A549 (cell line): ENCODE results near the gene GIMAP1. TPM values are rescaled to one million over a fixed set of nuclear protein-coding genes. Genes with fewer than 3 reads are reported as not detected.

Experiments
- JUN ChIP-seq, 2 experiments: fragments of >200 bp; sonication (Bioruptor Twin); formaldehyde crosslinking; IDR thresholded peaks; 2 replicates in 1 of 2; 3 replicates in 1 of 2; pipeline ENCODE4 v1.6.1; 2016 to 2017
- polyA plus RNA-seq, 4 experiments: library from polyadenylated mRNA; depleted of rRNA in 3 of 4; stranded (reverse); fragments of >200 nt; fragmentation: RNase III in 1 of 4; extraction: RNeasy Plus Mini Kit Qiagen cat#74134 plus additional on column Dnase treatment in 1 of 4; gene quantifications; 2 replicates in 3 of 4; 3 replicates in 1 of 4; pipeline ENCODE4 v1.2.3, GENCODE V29; 2011 to 2017

The GIMAP1 gene
- polyA plus RNA-seq, 2 of the 4 experiments (the other 2 are of a cell fraction): not detected

- no peak for TF ChIP-seq JUN (IDR thresholded peaks at IDR 0.05)
Measured at GRCh38 chr7:150769768-150770167, 53.4 kb downstream of the GIMAP1 start (continued).

Other genes starting within 250 kb of the GIMAP1 start
- gene GIMAP7, start 201.7 kb upstream of the GIMAP1 start, polyA plus RNA-seq (2011; rRNA removed): not detected in 2 replicates
- gene GIMAP7, start 201.7 kb upstream of the GIMAP1 start, polyA plus RNA-seq (2017; fragmentation: RNase III; extraction: RNeasy Plus Mini Kit Qiagen cat#74134 plus additional on column Dnase treatment): not detected in 3 replicates
- not detected in 2 replicates for gene GIMAP4, start 149.2 kb upstream of the GIMAP1 start, polyA plus RNA-seq (2011; rRNA removed)
- gene GIMAP4, start 149.2 kb upstream of the GIMAP1 start, polyA plus RNA-seq (2017; fragmentation: RNase III; extraction: RNeasy Plus Mini Kit Qiagen cat#74134 plus additional on column Dnase treatment): not detected in 3 replicates
- not detected in 2 replicates for gene GIMAP6, start 84.2 kb upstream of the GIMAP1 start, polyA plus RNA-seq (2011; rRNA removed)
- gene GIMAP6, start 84.2 kb upstream of the GIMAP1 start, polyA plus RNA-seq (2017; fragmentation: RNase III; extraction: RNeasy Plus Mini Kit Qiagen cat#74134 plus additional on column Dnase treatment): not detected in 3 replicates
- gene GIMAP2, start 30.9 kb upstream of the GIMAP1 start, polyA plus RNA-seq (2011; rRNA removed): 0.12 and 0.14 TPM in 2 replicates
- 0.12 TPM in 1 of 3 replicates, not detected in the others for gene GIMAP2, start 30.9 kb upstream of the GIMAP1 start, polyA plus RNA-seq (2017; fragmentation: RNase III; extraction: RNeasy Plus Mini Kit Qiagen cat#74134 plus additional on column Dnase treatment)
- not detected in 2 replicates for gene GIMAP5, start 20.8 kb downstream of the GIMAP1 start, polyA plus RNA-seq (2011; rRNA removed)
- not detected in 3 replicates for gene GIMAP5, start 20.8 kb downstream of the GIMAP1 start, polyA plus RNA-seq (2017; fragmentation: RNase III; extraction: RNeasy Plus Mini Kit Qiagen cat#74134 plus additional on column Dnase treatment)
- gene TMEM176B, start 83.8 kb downstream of the GIMAP1 start, polyA plus RNA-seq (2011; rRNA removed): 0.10 and 0.26 TPM in 2 replicates
- gene TMEM176B, start 83.8 kb downstream of the GIMAP1 start, polyA plus RNA-seq (2017; fragmentation: RNase III; extraction: RNeasy Plus Mini Kit Qiagen cat#74134 plus additional on column Dnase treatment): not detected in 3 replicates
- 0.05 TPM in 1 of 2 replicates, not detected in the other for gene TMEM176A, start 84.2 kb downstream of the GIMAP1 start, polyA plus RNA-seq (2011; rRNA removed)
- gene TMEM176A, start 84.2 kb downstream of the GIMAP1 start, polyA plus RNA-seq (2017; fragmentation: RNase III; extraction: RNeasy Plus Mini Kit Qiagen cat#74134 plus additional on column Dnase treatment): not detected in 3 replicates
- not detected in 2 replicates for gene AOC1, start 135.9 kb downstream of the GIMAP1 start, polyA plus RNA-seq (2011; rRNA removed)
- gene AOC1, start 135.9 kb downstream of the GIMAP1 start, polyA plus RNA-seq (2017; fragmentation: RNase III; extraction: RNeasy Plus Mini Kit Qiagen cat#74134 plus additional on column Dnase treatment): not detected in 3 replicates